ENCODE measurements around the gene COBLL1. TPM values are rescaled to one million over a fixed set of nuclear protein-coding genes. Genes with fewer than 3 reads are reported as not detected.
"Not testable (repeated sequence)": the region's sequence is repeated elsewhere in the genome, so short reads cannot be mapped to it uniquely, and the experiment has no call there.

The COBLL1 gene
- 7.3 TPM for polyA plus RNA-seq (ENCODE audit: insufficient read length)

- peak; percentile 77 for DNase-seq
These were observed at the start of gene COBLL1 for GRCh38 chr2:164841719-164842623. Gene COBLL1, minus strand, starts transcription at chr2:164841823. Its CDS starts 627 bp downstream, at chr2:164841196.

GRCh38 chr2:164890544-164890943, 48.9 kb upstream of the COBLL1 start:
- no peak for DNase-seq

- DNase-seq, result no peak
These were observed 47.0 kb upstream of the COBLL1 start for GRCh38 chr2:164888592-164888991.

GRCh38 chr2:164887434-164888144, 46.0 kb upstream of the COBLL1 start:
- DNase-seq, result no peak

DNA sequence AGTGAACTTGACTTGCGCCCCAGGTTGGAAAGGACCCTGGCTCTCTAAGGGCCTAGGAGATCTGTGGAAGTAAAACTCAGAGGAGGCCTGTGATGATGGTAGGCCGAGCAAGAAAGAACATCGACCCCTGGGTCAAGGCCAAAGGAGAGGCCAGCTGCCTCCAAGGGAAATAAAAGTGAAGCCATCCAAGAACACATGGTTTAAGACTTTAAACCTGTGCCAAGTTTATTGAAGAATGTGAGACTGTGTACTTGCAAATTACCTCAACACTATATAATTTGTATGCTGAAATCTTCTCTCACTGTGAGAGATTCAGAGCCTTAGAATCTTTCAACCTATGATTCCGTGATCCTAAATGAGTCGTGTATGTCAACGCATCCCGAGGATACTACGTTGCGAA, 40.7 kb upstream of the COBLL1 start:
- no peak for DNase-seq

- no peak for DNase-seq
These were observed 39.9 kb upstream of the COBLL1 start for GRCh38 chr2:164881524-164881923.

GRCh38 chr2:164879901-164880535, 38.4 kb upstream of the COBLL1 start:
- DNase-seq, result no peak

GRCh38 chr2:164877927-164878326, 36.3 kb upstream of the COBLL1 start:
- no peak for DNase-seq

DNA sequence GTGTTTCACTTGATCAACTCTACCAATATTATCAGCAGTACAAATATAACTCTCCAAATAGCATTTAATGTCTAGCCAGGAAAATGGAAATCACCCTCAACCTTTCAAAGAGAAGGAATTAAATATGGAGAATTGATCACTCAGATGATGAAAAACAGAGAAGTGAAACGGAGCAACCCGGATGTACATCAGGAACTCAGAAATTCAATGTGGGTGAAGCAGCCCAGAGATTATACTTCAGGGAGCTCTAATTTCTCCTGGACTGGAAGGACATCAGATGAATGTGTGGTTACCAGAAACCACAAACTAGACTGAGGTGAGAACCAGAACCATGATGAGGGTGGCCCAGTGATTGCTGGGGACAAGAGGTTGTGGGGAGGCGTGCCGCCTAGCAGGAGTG, 35.5 kb upstream of the COBLL1 start:
- DNase-seq, result no peak

GRCh38 chr2:164875334-164876205, 33.9 kb upstream of the COBLL1 start:
- DNase-seq, result no peak

- DNase-seq, result no peak
These were observed 31.7 kb upstream of the COBLL1 start for GRCh38 chr2:164873210-164873908.

DNA sequence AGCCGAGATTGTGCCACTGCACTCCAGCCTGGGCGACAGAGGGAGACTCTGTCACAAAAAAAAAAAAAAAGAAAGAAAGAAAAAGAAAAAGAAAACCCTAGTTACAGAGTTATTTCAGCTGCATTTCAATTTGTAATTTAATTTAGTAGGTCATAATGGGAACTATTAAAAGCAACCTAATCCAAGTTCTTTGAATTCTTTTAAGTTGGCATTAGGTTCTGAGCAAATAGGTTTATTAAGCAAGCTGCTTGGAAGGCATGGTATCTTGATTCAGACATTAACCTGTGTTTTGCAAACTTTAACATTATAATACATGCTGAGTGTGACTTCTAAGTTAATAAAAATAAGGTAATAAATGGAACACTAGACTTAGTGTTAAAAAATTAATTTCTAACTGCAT, 29.8 kb upstream of the COBLL1 start:
- no peak for DNase-seq

DNA sequence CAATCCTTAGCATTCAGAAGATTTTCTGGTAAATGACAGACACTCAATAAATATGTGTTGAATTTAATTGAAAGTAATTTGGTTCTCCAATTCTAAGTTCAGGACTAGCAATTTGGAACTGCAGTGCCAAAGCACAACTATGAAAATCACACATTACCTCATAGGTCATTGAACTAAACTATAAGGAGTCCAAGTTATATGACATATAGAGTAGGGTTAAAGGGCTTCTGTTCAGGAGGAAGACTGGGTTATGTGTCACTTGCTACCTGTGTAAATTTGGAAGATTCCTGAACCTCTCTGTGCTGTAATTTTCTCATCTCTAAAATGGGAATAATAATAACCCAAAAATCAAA, 27.8 kb upstream of the COBLL1 start:
- DNase-seq, result no peak

DNA sequence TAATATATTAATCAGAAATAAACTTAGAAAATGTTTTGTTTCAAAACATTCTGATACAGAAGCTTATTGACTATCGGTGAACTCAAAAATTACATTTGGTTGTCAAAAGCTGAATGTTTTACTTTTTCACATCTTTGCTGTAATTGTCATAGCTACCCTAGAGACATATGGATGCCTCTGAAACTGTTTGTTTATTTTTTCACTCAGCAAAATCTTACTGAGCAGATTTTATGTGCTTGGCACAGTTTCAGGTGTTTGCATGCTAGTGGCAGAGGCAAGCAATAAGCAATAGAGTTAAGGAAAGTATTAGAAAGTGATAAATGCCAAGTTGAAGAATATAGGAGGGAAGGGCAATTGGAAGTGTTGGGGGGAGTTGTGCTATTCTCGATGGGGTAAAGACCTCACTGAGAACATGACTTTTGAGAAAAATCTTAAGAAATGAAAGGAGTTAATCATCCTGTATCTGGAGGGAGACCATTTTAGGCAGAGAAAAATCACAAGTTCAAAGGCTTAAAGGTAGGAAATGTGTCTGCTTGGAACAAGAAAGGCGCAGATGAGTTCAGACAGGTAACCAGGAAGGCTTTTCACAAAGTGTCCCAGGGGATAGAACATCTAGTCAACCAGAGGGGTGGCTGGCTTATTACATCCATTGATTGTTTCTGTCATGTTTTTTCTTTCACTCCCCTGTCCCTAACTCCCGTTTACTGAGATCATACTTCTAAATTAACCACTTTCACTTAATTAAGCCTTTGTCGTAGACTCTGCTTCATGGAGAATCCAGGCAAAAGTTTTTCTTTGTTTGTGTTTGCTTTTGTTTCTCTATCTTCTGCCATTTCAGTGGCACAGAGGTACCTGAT, 27.2 kb upstream of the COBLL1 start:
- DNase-seq, result no peak

DNA sequence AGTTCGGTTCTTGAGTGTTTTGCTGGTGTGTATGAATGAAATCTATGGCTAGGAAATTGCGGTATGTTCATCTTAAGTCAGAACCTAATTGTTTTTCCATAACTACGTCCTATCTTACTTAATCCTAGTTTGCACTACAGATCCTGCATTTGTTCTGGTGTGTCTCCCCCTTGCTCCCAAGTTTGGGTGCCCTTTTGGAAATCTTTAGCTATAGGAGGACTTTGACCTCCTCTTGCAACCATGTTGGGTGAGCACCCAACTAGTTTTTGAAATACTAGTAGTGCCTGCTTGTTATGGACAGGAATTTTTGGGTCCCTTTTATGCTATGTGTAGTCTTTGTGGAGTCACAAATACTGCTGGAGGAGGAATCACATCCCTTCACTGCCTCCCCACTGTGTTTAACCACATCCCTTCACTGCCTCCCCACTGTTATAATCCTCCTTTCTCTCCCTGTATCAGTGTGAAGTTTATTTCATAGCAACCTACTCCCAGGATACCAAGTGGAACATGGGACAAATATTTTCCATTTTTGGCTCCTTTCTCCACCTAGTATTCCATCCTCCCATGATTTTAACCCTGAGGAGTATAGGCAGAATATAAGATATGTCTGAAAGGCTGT, 26.3 kb upstream of the COBLL1 start:
- no peak for DNase-seq

- not testable (repeated sequence) for DNase-seq
These were observed 24.8 kb upstream of the COBLL1 start for GRCh38 chr2:164866381-164866780.

GRCh38 chr2:164860694-164861042, 19.0 kb upstream of the COBLL1 start:
- DNase-seq, result no peak

- DNase-seq, result not testable (repeated sequence)
These were observed 18.5 kb upstream of the COBLL1 start for GRCh38 chr2:164859906-164860693.

DNA sequence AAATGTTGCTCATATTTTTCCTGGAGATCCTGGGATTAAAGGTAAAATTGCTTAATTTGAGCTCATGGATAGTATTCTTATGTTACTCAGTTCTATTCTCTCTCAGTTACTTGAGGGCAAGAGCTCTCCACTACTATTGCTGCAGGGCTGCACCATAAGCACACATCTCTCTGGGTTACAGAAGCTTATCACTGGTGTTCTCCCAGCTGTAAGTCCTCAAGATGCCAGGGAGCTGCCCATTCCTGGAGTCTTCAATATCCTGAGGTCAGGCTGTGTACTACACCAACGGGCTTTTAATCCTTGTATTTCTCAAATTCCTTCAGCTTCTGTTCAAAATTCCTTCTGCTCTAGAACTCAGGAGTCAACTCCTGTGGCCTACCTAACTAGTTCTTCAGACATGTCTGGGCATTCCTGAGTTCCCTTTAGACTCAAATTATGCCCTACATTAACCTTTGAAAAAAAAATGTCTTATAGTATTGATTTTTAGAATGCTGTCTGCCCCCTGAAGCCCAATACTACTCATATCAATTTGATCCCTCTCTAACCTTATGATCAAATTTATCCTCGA, 17.7 kb upstream of the COBLL1 start:
- DNase-seq, result no peak
